GM12875 (cell line): ENCODE results near the gene TRIP10.
A peak's percentile ranks its signal among the peaks of the same experiment; 100 is the strongest.
"Not testable (repeated sequence)": the region's sequence is repeated elsewhere in the genome, so short reads cannot be mapped to it uniquely, and the experiment has no call there.

Experiments used
- H3K4me3 ChIP-seq: one replicate; pipeline ENCODE4 v1.5.1; 2011; ENCODE audit warnings: low read depth, low read length, control low read depth
- CTCF ChIP-seq: IDR thresholded peaks from 2 replicates; pipeline ENCODE4 v1.5.1; 2011; ENCODE audit warnings: low read depth, mild to moderate bottlenecking, control low read depth, inconsistent platforms, low read length, moderate library complexity, borderline replicate concordance; ENCODE audit not compliant: insufficient read depth

The TRIP10 gene

GRCh38 chr19:6794686-6795431, 55.4 kb downstream of the TRIP10 start:
- no peak overlapping the region for H3K4me3 ChIP-seq
- TF ChIP-seq CTCF = no peak

- TF ChIP-seq CTCF = no peak
- H3K4me3 ChIP-seq = no peak overlapping the region
These were observed 56.8 kb downstream of the TRIP10 start for GRCh38 chr19:6796278-6796677.

GRCh38 chr19:6797646-6798045, 58.2 kb downstream of the TRIP10 start:
- no peak overlapping the region for H3K4me3 ChIP-seq

GRCh38 chr19:6800160-6800790, 60.8 kb downstream of the TRIP10 start:
- H3K4me3 ChIP-seq = not testable (repeated sequence)

More at GRCh38 chr19:6797646-6798045, 58.2 kb downstream of the TRIP10 start:
- TF ChIP-seq CTCF = no peak

- peak overlapping the region; percentile 48 for H3K4me3 ChIP-seq
- no peak for TF ChIP-seq CTCF
These were observed 61.6 kb downstream of the TRIP10 start for GRCh38 chr19:6800991-6801484.
